Lower lobe of right lung (tissue), 2 donors: ENCODE results near the gene ASIC3. TPM values are rescaled to one million over a fixed set of nuclear protein-coding genes. Genes with fewer than 3 reads are reported as not detected.

ENCODE experiments used
- ATAC-seq, 2 donors: fragments of 200-7000 bp; cut with Tn5 transposase; one replicate each; pipeline ENCODE4 v1.9.1; 2020 to 2022; ENCODE audit warnings: mild to moderate bottlenecking in 2 of 2, moderate library complexity in 2 of 2
- DNase-seq: peaks from one replicate; pipeline ENCODE4 v3.0.0-alpha.2; 2020
- H3K27ac ChIP-seq: fragments of 200-600 bp; one replicate; pipeline ENCODE4 v1.8.0; 2022
- H3K27me3 ChIP-seq: fragments of 200-600 bp; one replicate; pipeline ENCODE4 v1.8.0; 2022; ENCODE audit warnings: low read depth
- H3K36me3 ChIP-seq: fragments of 200-600 bp; one replicate; pipeline ENCODE4 v1.8.0; 2022; ENCODE audit warnings: mild to moderate bottlenecking
- H3K4me1 ChIP-seq: fragments of 200-600 bp; one replicate; pipeline ENCODE4 v1.8.0; 2022
- H3K4me3 ChIP-seq: fragments of 200-600 bp; one replicate; pipeline ENCODE4 v1.8.0; 2022; ENCODE audit warnings: mild to moderate bottlenecking
- H3K9me3 ChIP-seq: fragments of 200-600 bp; one replicate; pipeline ENCODE4 v1.8.0; 2022
- intact Hi-C: fragments of 100-400 bp; cut with DNase I; formaldehyde crosslinking; loops from one replicate; pipeline ENCODE4 v1.11.0; 2022
- total RNA-seq: library from RNA; stranded (reverse); fragmentation: NEBNext Ultra II Directional; extraction: Animal tissue kit (Norgen Biotek cat#: 25700); gene quantifications from one replicate; pipeline ENCODE4 v1.2.1, GENCODE V29; 2021
- TF ChIP-seq, protein P1 (sequence below): fragments of 200-600 bp; IDR thresholded peaks from one replicate; pipeline ENCODE4 v1.8.0; 2022; ENCODE audit warnings: antibody characterized with exemption, mild to moderate bottlenecking
- donor health status: DM: no; HTN: yes; CAD: no; lungs with severe emphysema.

The ASIC3 gene
- total RNA-seq, 1 donor from 2014 or later = 3.7 TPM

DNA sequence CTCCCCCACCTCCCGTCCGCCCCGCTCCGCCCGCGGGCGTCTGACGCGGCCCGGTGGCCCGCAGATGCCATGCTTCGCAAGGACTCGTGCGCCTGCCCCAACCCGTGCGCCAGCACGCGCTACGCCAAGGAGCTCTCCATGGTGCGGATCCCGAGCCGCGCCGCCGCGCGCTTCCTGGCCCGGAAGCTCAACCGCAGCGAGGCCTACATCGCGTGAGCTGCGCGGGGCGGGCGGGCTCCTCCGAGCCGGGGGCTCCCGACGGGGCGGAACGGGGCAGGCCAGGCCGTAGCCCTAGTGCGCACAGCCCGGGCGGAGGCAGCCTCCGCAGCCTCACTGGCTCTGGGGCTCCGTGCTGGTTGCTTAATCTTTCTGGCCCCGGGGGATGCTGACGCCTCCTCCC, 2.8 kb downstream of the ASIC3 start:
- Histone ChIP-seq H3K4me3 (no peak overlapping the region), H3K27me3 (peaks cover 14% of the 10 kb centered on the region), H3K27ac (no peak overlapping the region), H3K36me3 (no peaks in the 10 kb centered on the region), H3K4me1 (peaks cover 13% of the 10 kb centered on the region), H3K9me3 (no peaks in the 10 kb centered on the region)
- intact Hi-C loops = no loop called here
- TF ChIP-seq, protein P1, sequence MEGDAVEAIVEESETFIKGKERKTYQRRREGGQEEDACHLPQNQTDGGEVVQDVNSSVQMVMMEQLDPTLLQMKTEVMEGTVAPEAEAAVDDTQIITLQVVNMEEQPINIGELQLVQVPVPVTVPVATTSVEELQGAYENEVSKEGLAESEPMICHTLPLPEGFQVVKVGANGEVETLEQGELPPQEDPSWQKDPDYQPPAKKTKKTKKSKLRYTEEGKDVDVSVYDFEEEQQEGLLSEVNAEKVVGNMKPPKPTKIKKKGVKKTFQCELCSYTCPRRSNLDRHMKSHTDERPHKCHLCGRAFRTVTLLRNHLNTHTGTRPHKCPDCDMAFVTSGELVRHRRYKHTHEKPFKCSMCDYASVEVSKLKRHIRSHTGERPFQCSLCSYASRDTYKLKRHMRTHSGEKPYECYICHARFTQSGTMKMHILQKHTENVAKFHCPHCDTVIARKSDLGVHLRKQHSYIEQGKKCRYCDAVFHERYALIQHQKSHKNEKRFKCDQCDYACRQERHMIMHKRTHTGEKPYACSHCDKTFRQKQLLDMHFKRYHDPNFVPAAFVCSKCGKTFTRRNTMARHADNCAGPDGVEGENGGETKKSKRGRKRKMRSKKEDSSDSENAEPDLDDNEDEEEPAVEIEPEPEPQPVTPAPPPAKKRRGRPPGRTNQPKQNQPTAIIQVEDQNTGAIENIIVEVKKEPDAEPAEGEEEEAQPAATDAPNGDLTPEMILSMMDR = no peak
- DNase-seq (peak; percentile 72), ATAC-seq (peak; percentile 65 to 69)

DNA sequence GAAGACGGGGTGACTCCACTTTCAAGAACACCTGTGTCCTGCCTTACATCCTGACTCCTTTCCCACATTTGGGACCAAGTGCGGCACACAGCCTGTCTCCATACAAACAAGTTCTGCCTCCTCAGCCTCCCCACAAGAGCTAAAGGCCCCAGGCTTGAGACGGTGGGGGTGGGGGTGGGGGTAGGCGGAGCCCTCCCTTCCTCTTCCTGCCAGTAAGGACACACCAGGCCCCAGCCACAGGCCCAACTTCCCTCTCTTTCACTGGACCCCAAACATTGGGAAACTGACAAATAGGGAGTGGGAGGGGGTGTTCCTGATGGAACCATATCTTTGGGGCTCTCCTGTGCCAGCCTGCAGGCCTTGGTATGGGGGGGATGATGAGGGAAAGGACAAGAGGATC, 4.8 kb downstream of the ASIC3 start:
- Histone ChIP-seq H3K4me1 (peaks cover 22% of the 10 kb centered on the region), H3K27ac (no peak overlapping the region), H3K9me3 (no peaks in the 10 kb centered on the region), H3K36me3 (no peaks in the 10 kb centered on the region), H3K27me3 (peaks cover 14% of the 10 kb centered on the region), H3K4me3 (no peak overlapping the region)
- no peak for DNase-seq
- ATAC-seq = no peak
- TF ChIP-seq, protein P1 = no peak
- intact Hi-C loops = no loop called here

DNA sequence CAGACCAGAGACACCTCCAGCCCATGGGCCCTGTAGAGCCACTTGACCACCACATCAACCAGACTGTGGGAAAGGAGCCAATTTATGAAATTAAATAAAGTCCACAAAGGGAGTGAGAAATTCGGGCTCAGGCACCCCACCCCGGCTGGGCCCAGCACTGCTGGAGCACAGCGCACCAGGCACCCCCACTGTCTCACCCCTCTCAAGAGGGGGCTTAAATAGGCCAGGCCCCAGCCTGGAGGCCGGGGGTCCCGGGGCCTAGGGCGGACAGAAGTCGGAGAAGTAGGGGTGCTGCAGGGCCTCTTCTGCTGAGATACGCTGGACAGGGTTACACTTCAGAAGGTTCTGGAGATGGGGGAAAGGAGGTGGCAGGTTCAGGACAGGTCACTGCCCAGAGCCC, 5.4 kb downstream of the ASIC3 start:
- intact Hi-C loops = no loop called here
- no peak overlapping the region for H3K27ac ChIP-seq
- ATAC-seq (no peak), DNase-seq (no peak)
- TF ChIP-seq, protein P1 = no peak
- H3K4me1 ChIP-seq = peaks cover 26% of the 10 kb centered on the region
- no peaks in the 10 kb centered on the region for H3K9me3 ChIP-seq
- H3K27me3 ChIP-seq = peaks cover 14% of the 10 kb centered on the region
- H3K4me3 ChIP-seq = no peak overlapping the region
- no peaks in the 10 kb centered on the region for H3K36me3 ChIP-seq

DNA sequence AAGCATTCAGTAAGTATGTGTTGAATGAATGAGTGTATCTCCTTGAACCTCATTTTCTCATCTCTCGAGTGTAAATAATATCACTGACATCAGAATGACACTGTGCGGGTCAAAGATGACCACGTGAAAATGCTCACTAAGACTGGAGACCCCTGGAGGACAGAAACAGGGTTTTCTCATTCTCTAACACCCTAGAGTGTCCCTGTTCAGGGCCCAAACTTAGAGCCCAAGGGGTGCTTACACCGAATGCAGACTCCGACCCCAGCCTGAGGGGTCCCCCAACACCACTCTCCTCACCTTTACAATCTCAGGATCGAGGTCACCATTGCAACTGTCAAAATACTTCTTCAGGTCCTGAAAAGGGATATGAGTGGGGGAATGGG, 7.9 kb downstream of the ASIC3 start:
- Histone ChIP-seq H3K9me3 (no peaks in the 10 kb centered on the region), H3K27ac (no peak overlapping the region), H3K4me3 (no peak overlapping the region), H3K36me3 (no peaks in the 10 kb centered on the region), H3K27me3 (peaks cover 5% of the 10 kb centered on the region), H3K4me1 (peaks cover 36% of the 10 kb centered on the region)
- TF ChIP-seq, protein P1 = no peak
- intact Hi-C loops = no loop called here
- no peak for DNase-seq
- no peak for ATAC-seq

DNA sequence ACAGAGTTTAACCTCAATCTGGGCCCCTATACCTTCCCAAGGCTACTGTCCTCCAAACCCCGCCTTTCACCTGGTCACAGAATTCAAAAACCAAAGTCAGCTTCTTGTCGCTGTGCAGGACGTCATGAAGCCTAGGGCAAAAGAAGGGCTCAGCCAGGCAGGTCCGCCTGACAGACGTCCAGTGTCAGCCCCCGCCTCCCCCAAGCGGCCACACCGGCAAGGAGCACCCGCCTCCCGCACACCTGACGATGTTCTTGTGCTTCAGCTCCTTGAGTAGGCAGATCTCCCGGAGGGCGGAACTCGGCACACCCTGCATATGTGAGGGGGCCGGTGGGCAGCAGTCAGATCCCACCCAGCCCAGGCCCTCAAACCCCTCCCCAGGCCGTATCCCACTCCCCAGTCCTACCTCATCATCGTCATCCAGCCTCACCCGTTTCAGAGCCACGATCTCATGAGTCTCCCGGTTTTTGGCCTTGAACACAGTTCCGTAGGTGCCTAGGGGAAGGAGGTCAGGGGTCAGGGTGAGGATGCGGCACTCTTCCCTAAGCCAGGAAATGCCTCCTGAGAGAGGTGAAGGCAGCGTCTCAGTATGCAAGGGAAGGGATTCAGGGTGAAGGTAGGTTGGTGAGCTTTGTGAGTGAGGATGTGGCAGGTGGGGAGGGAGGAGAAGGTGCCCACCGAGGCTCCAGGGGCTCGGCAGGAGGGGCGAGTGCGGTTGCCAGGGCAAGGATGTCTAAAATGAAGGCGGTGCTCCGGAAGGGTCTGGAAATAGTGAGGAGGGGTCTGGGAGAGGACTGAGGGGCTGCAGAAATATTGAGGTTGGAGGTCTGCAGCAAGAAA, 8.6 kb downstream of the ASIC3 start:
- Histone ChIP-seq H3K4me1 (peaks cover 41% of the 10 kb centered on the region), H3K9me3 (no peaks in the 10 kb centered on the region), H3K4me3 (peak overlapping the region; percentile 72), H3K36me3 (peaks cover 2% of the 10 kb centered on the region), H3K27ac (no peak overlapping the region), H3K27me3 (peaks cover 2% of the 10 kb centered on the region)
- TF ChIP-seq, protein P1 = no peak
- ATAC-seq = no peak
- intact Hi-C loops = no loop called here
- no peak for DNase-seq
